Right cardiac atrium (tissue), 5 donors: Measurements from ENCODE around the gene CCDC180. TPM values are rescaled to one million over a fixed set of nuclear protein-coding genes. Genes with fewer than 3 reads are reported as not detected.
"Not testable (repeated sequence)": the region's sequence is repeated elsewhere in the genome, so short reads cannot be mapped to it uniquely, and the experiment has no call there.

Source experiments
- ATAC-seq, 2 donors: fragments of 200-7000 bp; cut with Tn5 transposase; one replicate each; pipeline versions ENCODE4 v1.8.0 to v1.9.1; 2020; ENCODE audit warnings: moderate library complexity in 2 of 2, mild to moderate bottlenecking in 1 of 2
- DNase-seq, 3 donors: peaks; one replicate each; pipeline ENCODE4 v3.0.0-alpha.2; 2020
- H3K27ac ChIP-seq: one replicate; pipeline ENCODE4 v1.5.1; 2013; ENCODE audit warnings: mild to moderate bottlenecking, low read length, control low read depth, moderate library complexity
- H3K27me3 ChIP-seq: one replicate; pipeline ENCODE4 v1.6.1; 2013; ENCODE audit not compliant: control insufficient read depth, insufficient read depth
- H3K4me1 ChIP-seq: one replicate; pipeline ENCODE4 v1.6.1; 2013; ENCODE audit warnings: low read length; ENCODE audit not compliant: control insufficient read depth, insufficient read depth
- H3K4me3 ChIP-seq: one replicate; pipeline ENCODE4 v1.5.1; 2013; ENCODE audit warnings: low read length, control low read depth
- H3K9me3 ChIP-seq: one replicate; pipeline ENCODE4 v1.6.1; 2013; ENCODE audit warnings: low read length; ENCODE audit not compliant: control insufficient read depth
- WGBS: extraction: QIAGEN DNeasy Blood & Tissue Kit; methylation state at CpG from one replicate; pipeline ENCODE4 v1.1.7; 2013; 5-methylcytosine and 5-hydroxymethylcytosine counted together
- intact Hi-C, 4 donors: fragments of 100-400 bp; cut with DNase I; formaldehyde crosslinking; loops; one replicate each; pipeline versions ENCODE4 v1.11.0 to v1.14.0; 2022 to 2023
- polyA plus RNA-seq: library from polyadenylated mRNA; stranded (reverse); fragments of 200-250 nt; gene quantifications from one replicate; pipeline ENCODE4 v1.2.3, GENCODE V29; 2013
- total RNA-seq, 4 donors: library from RNA; stranded (reverse); fragmentation: NEBNext Ultra II Directional; extraction: Animal tissue kit (Norgen Biotek cat#: 25700); gene quantifications; one replicate each; pipeline ENCODE4 v1.2.1, GENCODE V29; 2021
- donor health status: healthy with polysubstance abuse.
- donor health status: DM: no; HTN: yes; CAD: no.
- donor health status: DM: no; HTN: no; CAD: no.
- donor health status: DM: no; HTN: yes; CAD: no; lungs with severe emphysema.
- donor health status: DM: yes; HTN: yes; CAD: no.

CCDC180 gene
- total and polyA plus RNA-seq, 5 donors, result 2.0 to 6.6 (median 2.9) TPM

DNA sequence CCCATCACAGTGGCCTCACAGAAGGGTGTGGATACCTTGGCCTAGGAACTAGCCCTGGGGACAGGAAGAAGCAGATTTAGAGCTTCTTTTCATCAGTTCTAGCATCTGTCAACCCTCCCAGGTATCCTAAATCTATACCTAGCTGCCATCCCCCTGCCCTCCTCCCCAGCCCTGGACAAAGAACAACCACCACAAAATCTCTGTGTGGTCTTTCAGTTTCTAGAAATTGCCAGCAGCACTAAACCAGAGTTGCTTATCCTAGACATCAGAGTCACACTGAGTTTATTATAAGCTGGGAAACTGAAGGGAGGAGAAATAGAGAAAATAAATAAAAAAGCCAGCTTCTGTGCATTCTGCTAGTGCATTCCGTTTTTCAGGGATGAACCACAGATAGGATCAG lies 14.6 kb downstream of the CCDC180 start:
- ATAC-seq, result no peak
- WGBS, result 85% methylated on average over 1 of the region's 1 CpG
- Histone ChIP-seq H3K4me3 (no peak overlapping the region), H3K9me3 (no peaks in the 10 kb centered on the region), H3K4me1 (no peaks in the 10 kb centered on the region), H3K27ac (no peak overlapping the region), H3K27me3 (no peaks in the 10 kb centered on the region)
- intact Hi-C loops, result no loop called here
- DNase-seq, result no peak

DNA sequence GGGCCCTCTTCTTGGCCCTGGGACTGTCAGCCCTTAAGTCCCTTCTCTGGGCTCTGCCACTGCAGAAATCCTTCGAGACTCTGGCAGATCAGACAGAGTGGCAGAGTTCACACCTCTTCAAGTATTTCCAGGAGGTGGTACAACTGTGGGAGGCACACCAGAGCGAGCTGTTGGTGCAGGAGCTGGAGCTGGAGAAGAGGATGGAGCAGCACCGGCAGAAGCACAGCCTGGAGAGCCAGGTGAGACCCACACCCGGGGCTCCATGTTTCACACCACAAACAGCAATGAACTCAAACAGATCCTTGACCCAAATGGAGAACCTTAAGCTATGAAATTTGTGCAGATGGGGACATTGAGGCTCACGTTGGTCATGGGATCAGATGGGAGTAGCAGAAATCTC lies 17.5 kb downstream of the CCDC180 start:
- DNase-seq (no peak), ATAC-seq (no peak)
- H3K9me3 ChIP-seq, result no peaks in the 10 kb centered on the region
- H3K4me1 ChIP-seq, result no peaks in the 10 kb centered on the region
- no peaks in the 10 kb centered on the region for H3K27me3 ChIP-seq
- H3K4me3 ChIP-seq, result no peak overlapping the region
- intact Hi-C loops, result no loop called here
- WGBS, result 92% methylated on average over 5 of the region's 5 CpGs
- H3K27ac ChIP-seq, result no peak overlapping the region

DNA sequence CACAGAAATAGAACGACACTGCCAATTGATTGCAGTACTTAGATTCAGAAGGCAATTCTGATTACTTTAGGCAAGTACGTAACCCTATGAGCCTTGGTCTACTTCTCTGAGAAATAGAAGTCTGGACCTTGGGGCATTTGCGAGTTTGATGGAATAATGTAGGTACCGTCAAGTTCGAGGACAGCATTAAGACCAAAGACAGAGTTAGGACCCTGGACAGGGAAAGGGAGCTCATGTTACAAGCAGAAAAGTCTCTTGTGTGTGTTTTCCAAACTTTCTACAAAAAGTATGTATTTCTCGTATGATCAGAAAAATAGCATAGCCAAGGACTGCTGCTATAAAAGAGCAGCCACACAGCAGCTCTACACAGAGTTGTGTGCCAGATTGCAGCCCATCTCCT lies 20.1 kb downstream of the CCDC180 start:
- Histone ChIP-seq H3K4me1 (no peaks in the 10 kb centered on the region), H3K27me3 (no peaks in the 10 kb centered on the region), H3K4me3 (no peak overlapping the region), H3K9me3 (no peaks in the 10 kb centered on the region), H3K27ac (no peak overlapping the region)
- 85% methylated on average over 6 of the region's 6 CpGs for WGBS
- ATAC-seq, result no peak
- no peak for DNase-seq
- intact Hi-C loops, result no loop called here

DNA sequence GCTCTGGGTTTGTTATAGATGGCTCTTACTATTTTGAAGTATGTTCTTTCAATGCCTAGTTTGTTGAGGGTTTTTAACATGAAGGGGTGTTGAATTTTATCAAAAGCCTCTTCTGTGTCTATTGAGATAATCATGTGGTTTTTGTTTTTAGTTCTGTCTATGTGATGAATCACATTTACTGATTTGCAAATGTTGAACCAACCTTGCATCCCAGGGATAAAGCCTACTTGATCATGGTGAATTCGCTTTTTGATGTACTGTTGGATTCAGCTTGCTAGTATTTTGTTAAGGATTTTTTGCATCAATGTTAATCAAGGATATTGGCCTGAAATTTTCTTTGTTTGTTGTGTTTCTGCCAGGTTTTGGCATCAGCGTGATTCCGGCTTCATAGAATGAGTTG lies 25.5 kb downstream of the CCDC180 start:
- no peak for DNase-seq
- H3K4me3 ChIP-seq, result no peak overlapping the region
- H3K27me3 ChIP-seq, result no peaks in the 10 kb centered on the region
- WGBS, result 96% methylated on average over 3 of the region's 3 CpGs
- no peak for ATAC-seq
- no peaks in the 10 kb centered on the region for H3K4me1 ChIP-seq
- H3K27ac ChIP-seq, result no peak overlapping the region
- H3K9me3 ChIP-seq, result no peaks in the 10 kb centered on the region
- intact Hi-C loops, result no loop called here

GRCh38 chr9:97335622-97336021 lies 28.2 kb downstream of the CCDC180 start:
- whole genome bisulfite sequencing, result 97% methylated on average over 7 of the region's 7 CpGs
- H3K9me3 ChIP-seq, intact Hi-C loops, H3K27me3 ChIP-seq, DNase-seq, H3K4me1 ChIP-seq, ATAC-seq, H3K27ac ChIP-seq, H3K4me3 ChIP-seq: not testable (repeated sequence)

DNA sequence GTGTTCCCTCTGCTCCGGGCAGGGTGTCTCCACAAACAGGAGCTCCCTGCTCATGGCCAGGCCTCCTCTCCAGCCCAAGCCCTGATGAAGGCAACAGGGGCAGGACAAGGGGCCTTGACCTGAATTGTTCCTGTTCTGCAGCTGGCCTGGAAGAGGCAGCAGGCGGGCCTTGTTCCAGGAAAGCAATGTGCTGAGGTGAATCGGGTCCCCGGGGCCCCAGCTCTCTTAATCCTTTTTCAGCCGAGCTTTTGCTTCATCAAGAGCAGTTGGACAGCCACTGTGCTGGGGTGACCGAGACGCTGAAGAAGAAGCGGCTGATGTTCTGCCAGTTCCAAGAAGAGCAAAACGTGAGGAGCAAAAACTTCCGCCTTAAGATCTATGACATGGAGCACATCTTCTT lies 41.4 kb downstream of the CCDC180 start:
- intact Hi-C loops, result no loop called here
- 89% methylated on average over 10 of the region's 10 CpGs for WGBS
- no peak for ATAC-seq

GRCh38 chr9:97349400-97349799 lies 41.9 kb downstream of the CCDC180 start:
- Histone ChIP-seq H3K4me3 (no peak overlapping the region), H3K9me3 (no peaks in the 10 kb centered on the region), H3K27me3 (no peaks in the 10 kb centered on the region), H3K4me1 (no peaks in the 10 kb centered on the region), H3K27ac (no peak overlapping the region)
- intact Hi-C loops, result no loop called here
- no peak for ATAC-seq
- 91% methylated on average over 1 of the region's 1 CpG for WGBS
- no peak for DNase-seq

More for the DNA sequence above, 41.4 kb downstream of the CCDC180 start:
- Histone ChIP-seq H3K4me1 (no peaks in the 10 kb centered on the region), H3K27me3 (no peaks in the 10 kb centered on the region), H3K4me3 (no peak overlapping the region), H3K9me3 (no peaks in the 10 kb centered on the region), H3K27ac (no peak overlapping the region)
- peak in 1 of 3 donors; percentile 30 for DNase-seq

- 93% methylated on average over 4 of the region's 4 CpGs for WGBS
These were observed 47.2 kb downstream of the CCDC180 start for GRCh38 chr9:97354637-97355036.

GRCh38 chr9:97357056-97357455 lies 49.6 kb downstream of the CCDC180 start:
- intact Hi-C loops, result no loop called here
- 43% methylated on average over 5 of the region's 5 CpGs for WGBS
- no peak overlapping the region for H3K4me3 ChIP-seq
- H3K4me1 ChIP-seq, result no peaks in the 10 kb centered on the region
- ATAC-seq (no peak), DNase-seq (no peak)
- no peak overlapping the region for H3K27ac ChIP-seq
- H3K27me3 ChIP-seq, result no peaks in the 10 kb centered on the region
- H3K9me3 ChIP-seq, result no peaks in the 10 kb centered on the region

More at GRCh38 chr9:97354637-97355036, 47.2 kb downstream of the CCDC180 start:
- H3K9me3 ChIP-seq, result no peaks in the 10 kb centered on the region
- no peak for DNase-seq
- no peaks in the 10 kb centered on the region for H3K27me3 ChIP-seq
- H3K27ac ChIP-seq, result no peak overlapping the region
- H3K4me1 ChIP-seq, result no peaks in the 10 kb centered on the region
- intact Hi-C loops, result no loop called here
- no peak overlapping the region for H3K4me3 ChIP-seq
- ATAC-seq, result no peak

Other genes starting within 250 kb of the CCDC180 start
- 10 to 100 TPM in 1 of 4 donors, 1 to 10 TPM in 3; 8.5 to 10.2 (median 9.3) TPM for gene TDRD7, start 104.4 kb downstream of the CCDC180 start, total RNA-seq
- 5.1 TPM for gene TDRD7, start 104.4 kb downstream of the CCDC180 start, polyA plus RNA-seq
- gene TMOD1, start 194.0 kb downstream of the CCDC180 start, total RNA-seq, result 100 to 1,000 TPM; 177 to 220 (median 208) TPM
- 184 TPM for gene TMOD1, start 194.0 kb downstream of the CCDC180 start, polyA plus RNA-seq